AG04449 (cell line): ENCODE results near the gene VAMP8.

Source experiments
- CTCF ChIA-PET: fragments of 350-600 bp; formaldehyde crosslinking; extraction: SDS; loops from one replicate; lab custom pipeline; 2021; ENCODE audit warnings: antibody characterized with exemption; lab: Yijun Ruan, JAX
- POLR2A ChIA-PET: fragments of 400-600, 350-600 bp; formaldehyde crosslinking; extraction: SDS; loops from one replicate; lab custom pipeline; 2020; ENCODE audit warnings: antibody characterized with exemption, inconsistent platforms; lab: Yijun Ruan, JAX
- DNase-seq: peaks from one replicate; pipeline ENCODE4 v3.0.0-alpha.2; 2010; ENCODE audit warnings: low read depth, low spot score
- H3K4me3 ChIP-seq: 2 replicates; pipeline ENCODE4 v1.5.1; 2011; ENCODE audit warnings: low read depth, mild to moderate bottlenecking, control low read depth, low read length
- TF ChIP-seq, protein P1 (sequence below): IDR thresholded peaks from one replicate; pipeline ENCODE4 v1.5.1; 2011; ENCODE audit warnings: mild to moderate bottlenecking, moderate library complexity, low read length, control low read depth, inconsistent platforms; ENCODE audit not compliant: insufficient read depth; ENCODE audit errors: missing control alignments

Gene VAMP8

DNA sequence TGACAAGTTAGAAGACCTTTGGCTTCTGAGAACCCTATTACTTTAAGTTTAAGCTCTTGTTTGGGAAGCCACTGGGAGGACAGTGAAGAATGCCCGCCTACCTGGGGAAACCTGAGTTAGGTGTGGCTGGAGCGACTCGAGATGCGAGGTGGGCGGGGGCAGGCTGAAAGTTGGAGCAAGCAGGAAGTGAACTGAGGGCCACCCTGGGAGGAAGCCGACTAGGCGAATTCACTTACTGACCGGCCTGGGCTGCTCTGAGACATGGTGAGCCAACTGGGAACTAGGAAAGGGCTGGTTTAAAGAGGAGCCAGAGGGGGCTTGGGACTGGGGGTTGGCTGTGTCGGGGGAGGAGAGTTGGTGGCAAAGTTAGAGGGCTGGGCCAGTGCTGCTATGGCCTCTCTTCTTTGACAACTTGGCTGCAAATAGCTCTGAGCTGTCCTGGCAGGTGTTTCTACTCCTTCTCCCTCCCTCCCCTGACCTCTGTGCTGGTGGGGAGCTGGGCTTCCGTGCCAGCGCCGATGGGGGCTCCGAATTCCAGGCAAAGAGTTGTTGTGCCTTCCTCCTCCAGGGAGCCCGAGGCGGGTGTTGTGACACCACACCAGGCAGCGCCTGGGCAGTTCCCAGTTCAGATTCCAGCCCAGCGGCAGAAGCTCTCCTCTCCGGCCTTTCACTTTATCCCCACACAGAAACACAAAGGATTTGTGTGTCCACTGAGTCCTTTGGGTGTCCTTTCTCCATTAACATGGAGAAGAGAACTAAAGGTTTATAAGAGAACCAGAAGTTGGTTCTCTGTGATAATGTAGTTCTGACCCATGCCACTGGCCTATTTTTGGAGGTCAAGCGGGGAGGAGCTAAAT lies at the start of gene VAMP8:
Gene VAMP8 (plus strand): TSS at position 201 of the 857 bp plus-strand sequence. CDS start 61 bp downstream, at position 262.
- TF ChIP-seq, protein P1, sequence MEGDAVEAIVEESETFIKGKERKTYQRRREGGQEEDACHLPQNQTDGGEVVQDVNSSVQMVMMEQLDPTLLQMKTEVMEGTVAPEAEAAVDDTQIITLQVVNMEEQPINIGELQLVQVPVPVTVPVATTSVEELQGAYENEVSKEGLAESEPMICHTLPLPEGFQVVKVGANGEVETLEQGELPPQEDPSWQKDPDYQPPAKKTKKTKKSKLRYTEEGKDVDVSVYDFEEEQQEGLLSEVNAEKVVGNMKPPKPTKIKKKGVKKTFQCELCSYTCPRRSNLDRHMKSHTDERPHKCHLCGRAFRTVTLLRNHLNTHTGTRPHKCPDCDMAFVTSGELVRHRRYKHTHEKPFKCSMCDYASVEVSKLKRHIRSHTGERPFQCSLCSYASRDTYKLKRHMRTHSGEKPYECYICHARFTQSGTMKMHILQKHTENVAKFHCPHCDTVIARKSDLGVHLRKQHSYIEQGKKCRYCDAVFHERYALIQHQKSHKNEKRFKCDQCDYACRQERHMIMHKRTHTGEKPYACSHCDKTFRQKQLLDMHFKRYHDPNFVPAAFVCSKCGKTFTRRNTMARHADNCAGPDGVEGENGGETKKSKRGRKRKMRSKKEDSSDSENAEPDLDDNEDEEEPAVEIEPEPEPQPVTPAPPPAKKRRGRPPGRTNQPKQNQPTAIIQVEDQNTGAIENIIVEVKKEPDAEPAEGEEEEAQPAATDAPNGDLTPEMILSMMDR, result no peak
- CTCF ChIA-PET, result interaction anchor here (1.0 to 1.4 kb wide), 4 partner anchors 13 to 27 kb away, joined by 3 to 4 read pairs (median 3); partner anchors contain the start of gene RNF181
- POLR2A ChIA-PET, result no interaction called here
- H3K4me3 ChIP-seq, result no peak within 1 kb of the TSS
- no peak for DNase-seq

GRCh38 chr2:85527787-85528186 lies 49.6 kb upstream of the VAMP8 start:
- no peak overlapping the region for H3K4me3 ChIP-seq
- POLR2A ChIA-PET, result no interaction called here
- TF ChIP-seq, protein P1, result no peak
- DNase-seq, result no peak
- CTCF ChIA-PET, result no interaction called here

DNA sequence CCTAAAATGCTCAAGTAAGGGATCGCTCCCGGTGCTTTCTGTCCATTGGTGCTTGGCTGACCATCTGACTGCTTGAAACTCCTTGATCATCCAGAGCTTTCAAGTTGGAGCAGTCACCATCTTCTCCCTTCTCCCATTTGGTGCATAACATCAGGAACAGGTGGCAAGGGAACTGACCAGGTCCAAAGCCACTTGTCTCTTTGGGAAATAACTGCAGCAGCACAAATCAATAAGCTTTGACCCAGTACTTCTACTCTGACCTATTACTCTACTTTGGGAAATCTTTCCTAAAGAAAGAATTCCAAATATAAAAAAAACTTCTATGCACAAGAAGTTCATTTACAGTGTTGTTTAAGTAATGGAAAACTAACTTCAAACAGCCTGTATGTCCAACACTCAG lies 49.0 kb upstream of the VAMP8 start:
- ChIA-PET POLR2A (no interaction called here), CTCF (interaction anchor here (1.2 to 1.9 kb wide), 2 partner anchors 8 to 11 kb away, joined by 5 to 6 read pairs; no protein-coding TSS in a partner anchor)
- DNase-seq, result no peak
- TF ChIP-seq, protein P1, result no peak
- H3K4me3 ChIP-seq, result no peak overlapping the region

DNA sequence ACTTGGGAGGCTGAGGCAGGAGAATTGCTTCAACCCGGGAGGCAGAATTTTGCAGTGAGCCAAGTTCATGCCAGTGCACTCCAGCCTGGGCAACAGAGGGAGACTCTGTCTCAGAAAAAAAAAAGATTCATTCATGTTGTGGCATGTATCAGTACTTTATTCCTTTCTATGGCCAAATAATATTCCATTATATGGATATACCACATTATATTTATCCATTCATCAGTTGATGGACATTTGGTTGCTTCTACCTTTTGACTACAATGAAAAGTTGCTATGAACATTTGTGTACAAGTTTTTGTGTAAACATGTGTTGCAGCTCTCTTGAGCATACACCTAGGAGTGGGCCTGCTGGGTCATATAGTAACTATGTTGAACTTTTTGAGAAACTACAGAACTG lies 47.6 kb upstream of the VAMP8 start:
- no peak for DNase-seq
- H3K4me3 ChIP-seq, result no peak overlapping the region
- ChIA-PET POLR2A (interaction anchor here (1.9 kb wide), 1 partner anchor 9 kb away, joined by 7 read pairs; the partner anchor contains the start of gene MAT2A), CTCF (interaction anchor here (1.6 to 1.9 kb wide), 2 partner anchors 9 to 10 kb away, joined by 5 to 6 read pairs; partner anchors contain the start of gene MAT2A)
- TF ChIP-seq, protein P1, result no peak

- POLR2A ChIA-PET, result no interaction called here
These were observed 45.8 kb upstream of the VAMP8 start for GRCh38 chr2:85531589-85531988.

More at GRCh38 chr2:85531589-85531988, 45.8 kb upstream of the VAMP8 start:
- no peak overlapping the region for H3K4me3 ChIP-seq
- CTCF ChIA-PET, result interaction anchor here (1.4 kb wide), 1 partner anchor 465 kb away, joined by 3 read pairs; no protein-coding TSS in a partner anchor
- no peak for DNase-seq
- TF ChIP-seq, protein P1, result no peak
